NOMO-1 treated with dmso at 0.1 percent for 144 hours (cell line): ENCODE data around the gene BMPR1B.

ENCODE experiments used
- DNase-seq: peaks from one replicate; lab custom pipeline; 2025; ENCODE audit not compliant: unreplicated experiment; lab: John Stamatoyannopoulos, UW

Gene BMPR1B

GRCh38 chr4:95020521-95020920 lies 262.8 kb downstream of the BMPR1B start:
- no peak for DNase-seq

GRCh38 chr4:95021099-95021498 lies 263.3 kb downstream of the BMPR1B start:
- DNase-seq: no peak

- DNase-seq: no peak
These were observed 265.4 kb downstream of the BMPR1B start for GRCh38 chr4:95023110-95023509.

- DNase-seq: no peak
These were observed 270.3 kb downstream of the BMPR1B start for GRCh38 chr4:95027905-95028618.

GRCh38 chr4:95038791-95039190 lies 281.0 kb downstream of the BMPR1B start:
- DNase-seq: no peak

- DNase-seq: no peak
These were observed 286.6 kb downstream of the BMPR1B start for GRCh38 chr4:95044324-95044837.

GRCh38 chr4:95045429-95045828 lies 287.7 kb downstream of the BMPR1B start:
- DNase-seq: no peak

GRCh38 chr4:95048296-95048695 lies 290.5 kb downstream of the BMPR1B start:
- DNase-seq: no peak

GRCh38 chr4:95049551-95050233 lies 291.9 kb downstream of the BMPR1B start:
- no peak for DNase-seq

GRCh38 chr4:95050980-95051701 lies 293.4 kb downstream of the BMPR1B start:
- DNase-seq: no peak

- DNase-seq: no peak
These were observed 293.9 kb downstream of the BMPR1B start for GRCh38 chr4:95051702-95052020.

GRCh38 chr4:95058991-95059390 lies 301.2 kb downstream of the BMPR1B start:
- no peak for DNase-seq

GRCh38 chr4:95059663-95060062 lies 301.9 kb downstream of the BMPR1B start:
- DNase-seq: no peak

- DNase-seq: no peak
These were observed 303.5 kb downstream of the BMPR1B start for GRCh38 chr4:95061220-95061619.

- peak; percentile 1 for DNase-seq
These were observed 304.0 kb downstream of the BMPR1B start for GRCh38 chr4:95061801-95062200.

GRCh38 chr4:95066050-95066449 lies 308.3 kb downstream of the BMPR1B start:
- no peak for DNase-seq

- DNase-seq: no peak
These were observed 310.6 kb downstream of the BMPR1B start for GRCh38 chr4:95068401-95068800.

GRCh38 chr4:95068818-95069478 lies 311.2 kb downstream of the BMPR1B start:
- DNase-seq: no peak

- no peak for DNase-seq
These were observed 314.1 kb downstream of the BMPR1B start for GRCh38 chr4:95071851-95072250.

- DNase-seq: no peak
These were observed 315.9 kb downstream of the BMPR1B start for GRCh38 chr4:95073646-95074045.

GRCh38 chr4:95077864-95078263 lies 320.1 kb downstream of the BMPR1B start:
- DNase-seq: no peak
